Keratinocyte (primary cell): ENCODE measurements around the gene TYSND1. TPM values are rescaled to one million over a fixed set of nuclear protein-coding genes. Genes with fewer than 3 reads are reported as not detected.

Experiments
- DNase-seq: peaks from one replicate; pipeline ENCODE4 v3.0.0-alpha.2; 2011; ENCODE audit warnings: low read depth, missing footprints, low spot score
- FAIRE-seq: peaks from 2 replicates; lab custom pipeline; 2011; peaks lifted over from hg19 to GRCh38; lab: Jason Lieb, UNC
- H2AFZ ChIP-seq: 2 replicates; pipeline ENCODE4 v1.6.0; 2012; ENCODE audit warnings: low read length, control low read depth, inconsistent platforms; ENCODE audit not compliant: control insufficient read depth
- H3K27ac ChIP-seq: 2 replicates; pipeline ENCODE4 v1.5.1; 2011; ENCODE audit warnings: low read length; ENCODE audit not compliant: control insufficient read depth, insufficient read depth
- H3K27me3 ChIP-seq: 3 replicates; pipeline ENCODE4 v1.6.0; 2011; ENCODE audit warnings: low read length; ENCODE audit not compliant: control insufficient read depth, insufficient read depth; ENCODE audit errors: extremely low read depth
- H3K36me3 ChIP-seq, 2 experiments: 2 replicates in 1 of 2; 3 replicates in 1 of 2; pipeline ENCODE4 v1.5.1; 2011; ENCODE audit warnings: low read length in 2 of 2, mild to moderate bottlenecking in 1 of 2; ENCODE audit not compliant: control insufficient read depth in 2 of 2, insufficient read depth in 2 of 2; ENCODE audit errors: extremely low read depth in 1 of 2
- H3K4me1 ChIP-seq: 3 replicates; pipeline ENCODE4 v1.5.1; 2011; ENCODE audit warnings: low read length; ENCODE audit not compliant: control insufficient read depth, insufficient read depth; ENCODE audit errors: extremely low read depth
- H3K4me2 ChIP-seq: 3 replicates; pipeline ENCODE4 v1.6.0; 2011; ENCODE audit warnings: low read depth, low read length; ENCODE audit not compliant: control insufficient read depth, insufficient read depth; ENCODE audit errors: extremely low read depth
- H3K4me3 ChIP-seq, 3 experiments: fragments of 200-600 bp in 1 of 3; sonication (generic) in 1 of 3; 2 replicates in 2 of 3; 3 replicates in 1 of 3; pipeline ENCODE4 v1.5.1; 2011 to 2016; ENCODE audit warnings: low read length in 3 of 3, mild to moderate bottlenecking in 3 of 3, control low read depth in 2 of 3, inconsistent platforms in 1 of 3, low read depth in 1 of 3, mixed read lengths in 1 of 3, mixed run types in 1 of 3, moderate library complexity in 1 of 3; ENCODE audit not compliant: control insufficient read depth in 2 of 3, insufficient read depth in 2 of 3; ENCODE audit errors: extremely low read depth in 1 of 3
- H3K79me2 ChIP-seq: 2 replicates; pipeline ENCODE4 v1.6.0; 2012; ENCODE audit warnings: low read length; ENCODE audit not compliant: control insufficient read depth, insufficient read depth
- H3K9ac ChIP-seq: 3 replicates; pipeline ENCODE4 v1.6.0; 2011; ENCODE audit warnings: low read length; ENCODE audit not compliant: control insufficient read depth, insufficient read depth; ENCODE audit errors: extremely low read depth
- H3K9me1 ChIP-seq: 3 replicates; pipeline ENCODE4 v1.6.0; 2011; ENCODE audit warnings: low read length; ENCODE audit not compliant: control insufficient read depth, insufficient read depth; ENCODE audit errors: extremely low read depth
- H3K9me3 ChIP-seq: 2 replicates; pipeline ENCODE4 v1.5.1; 2012; ENCODE audit warnings: low read depth, low read length; ENCODE audit not compliant: control insufficient read depth
- H4K20me1 ChIP-seq: 3 replicates; pipeline ENCODE4 v1.6.0; 2011; ENCODE audit warnings: low read length; ENCODE audit not compliant: control insufficient read depth, insufficient read depth; ENCODE audit errors: extremely low read depth
- CTCF ChIP-seq, 3 experiments: IDR thresholded peaks in 1 of 3; conservative IDR thresholded peaks in 1 of 3; optimal IDR thresholded peaks in 1 of 3; 2 replicates in 2 of 3; 3 replicates in 1 of 3; pipeline versions ENCODE3 to v1.5.1; 2011; ENCODE audit warnings: low read length in 3 of 3, mild to moderate bottlenecking in 3 of 3, moderate library complexity in 2 of 3, control low read depth in 1 of 3, inconsistent platforms in 1 of 3; ENCODE audit not compliant: insufficient read depth in 2 of 3; ENCODE audit errors: extremely low read depth in 1 of 3
- EZH2 ChIP-seq: IDR thresholded peaks from one replicate; pipeline ENCODE4 v1.6.1; 2012; ENCODE audit warnings: inconsistent platforms, mild to moderate bottlenecking, low read length, moderate library complexity
- dilution Hi-C: fragments of 300-500 bp; cut with MboI; formaldehyde crosslinking; loops from one replicate; pipeline ENCODE4 v1.7.0; 2020; ENCODE audit warnings: low sequenced_read_pairs; ENCODE audit not compliant: extremely low pct_ligation_motif_present
- polyA plus RNA-seq, 5 experiments: library from polyadenylated mRNA; depleted of rRNA in 3 of 5; stranded (reverse) in 3 of 5; stranded (forward) in 1 of 5; unstranded in 1 of 5; fragments of >200 nt; gene quantifications; 1 replicate in 1 of 5; 2 replicates in 3 of 5; 3 replicates in 1 of 5; pipeline versions ENCODE4 v1.2.1 to v1.2.3, GENCODE V29; 2011 to 2012; ENCODE audit warnings: missing spikeins in 2 of 5, low read depth in 1 of 5, low replicate concordance in 1 of 5

The TYSND1 gene
- polyA plus RNA-seq, 1 donor (not counting 4 experiments of a cell fraction or from before 2014, with no cell fraction given), result 9.9 TPM

- dilution Hi-C loops, result no loop called here
- no peaks in the 10 kb centered on the region for H3K27me3 ChIP-seq
- H3K9me1 ChIP-seq, result no peaks in the 10 kb centered on the region
- H4K20me1 ChIP-seq, result no peaks in the 10 kb centered on the region
- peak overlapping the region; percentile 35 for H3K27ac ChIP-seq
- peaks cover 0 to 2% of the 10 kb centered on the region in 2 experiments for H3K36me3 ChIP-seq
- peak; percentile 74 for FAIRE-seq
- no peak for DNase-seq
- no peak overlapping the region for H3K4me3 ChIP-seq
- H3K4me2 ChIP-seq, result peak overlapping the region; percentile 35
- no peak overlapping the region for H3K9ac ChIP-seq
- no peaks in the 10 kb centered on the region for H3K79me2 ChIP-seq
- peaks cover 23% of the 10 kb centered on the region for H3K4me1 ChIP-seq
- H2AFZ ChIP-seq, result peak overlapping the region; percentile 18
- no peaks in the 10 kb centered on the region for H3K9me3 ChIP-seq
- TF ChIP-seq CTCF (optimal IDR thresholded peaks at IDR 0.05 in 1 of 3, IDR thresholded peaks at IDR 0.05 in 1 of 3, conservative IDR thresholded peaks at IDR 0.05 in 1 of 3; ENCODE audit: extremely low read depth in 1 of 3, insufficient read depth in 2 of 3, low read length in 3 of 3) (no peak), EZH2 (no peak)
These were observed 8.3 kb downstream of the TYSND1 start for GRCh38 chr10:70137927-70138883.

- no peak overlapping the region for H3K4me2 ChIP-seq
- FAIRE-seq, result no peak
- no peaks in the 10 kb centered on the region for H3K9me3 ChIP-seq
- H3K9ac ChIP-seq, result no peak overlapping the region
- no peaks in the 10 kb centered on the region for H3K9me1 ChIP-seq
- H4K20me1 ChIP-seq, result no peaks in the 10 kb centered on the region
- peaks cover 31% of the 10 kb centered on the region for H3K4me1 ChIP-seq
- no peak for TF ChIP-seq CTCF (optimal IDR thresholded peaks at IDR 0.05 in 1 of 3, IDR thresholded peaks at IDR 0.05 in 1 of 3, conservative IDR thresholded peaks at IDR 0.05 in 1 of 3; ENCODE audit: extremely low read depth in 1 of 3, insufficient read depth in 2 of 3, low read length in 3 of 3)
- TF ChIP-seq EZH2, result no peak
- no peak overlapping the region for H2AFZ ChIP-seq
- no peaks in the 10 kb centered on the region for H3K27me3 ChIP-seq
- dilution Hi-C loops, result no loop called here
- H3K27ac ChIP-seq, result no peak overlapping the region
- H3K79me2 ChIP-seq, result no peaks in the 10 kb centered on the region
- no peak overlapping the region for H3K4me3 ChIP-seq
- H3K36me3 ChIP-seq, result peaks cover 0 to 2% of the 10 kb centered on the region in 2 experiments
- no peak for DNase-seq
These were observed 9.4 kb downstream of the TYSND1 start for GRCh38 chr10:70137135-70137534.
